ENCODE data around the gene TRIM33. TPM values are rescaled to one million over a fixed set of nuclear protein-coding genes. Genes with fewer than 3 reads are reported as not detected.

Gene TRIM33
- total and polyA plus RNA-seq, 2 of the 13 experiments (the other 11 are each of a cell fraction or from before 2014, with no cell fraction given) = 35.5 to 42.2 TPM

- peaks cover 2 to 18% of the 10 kb centered on the region in 2 experiments; a peak in 3 of 5 replicates for H3K36me3 ChIP-seq (replicated peaks in 1 of 2; ENCODE audit: control insufficient read depth in 1 of 2, insufficient read depth in 2 of 2, low read length in 2 of 2)
- no peak for TF ChIP-seq ZNF724P (CRISPR knock-in tag; IDR thresholded peaks at IDR 0.05; ENCODE audit: borderline replicate concordance)
- TF ChIP-seq ZNF225 (CRISPR knock-in tag; IDR thresholded peaks at IDR 0.05) = no peak
- TF ChIP-seq HDAC6 (IDR thresholded peaks at IDR 0.05; ENCODE audit: low read depth, low read length) = no peak
- no peak for TF ChIP-seq MATR3 (CRISPR knock-in tag; IDR thresholded peaks at IDR 0.05)
- no peak for TF ChIP-seq ZNF766 (CRISPR knock-in tag; IDR thresholded peaks at IDR 0.05; ENCODE audit: borderline replicate concordance)
- no peak for TF ChIP-seq YEATS4 (CRISPR knock-in tag; IDR thresholded peaks at IDR 0.05; ENCODE audit: borderline replicate concordance)
- no peak for TF ChIP-seq ZNF747 (CRISPR knock-in tag; IDR thresholded peaks at IDR 0.05; ENCODE audit: borderline replicate concordance)
- no peak for TF ChIP-seq TEAD2 (CRISPR knock-in tag; IDR thresholded peaks at IDR 0.05)
- no peak for TF ChIP-seq NPAS2 (CRISPR knock-in tag; IDR thresholded peaks at IDR 0.05; ENCODE audit: borderline replicate concordance)
- no peak for FAIRE-seq
- peaks cover 89% of the 10 kb centered on the region for H3K79me2 ChIP-seq (ENCODE audit: insufficient read depth, low read length)
- BruUV-seq (replicated peaks) = no TSS peak
- H3K27me3 ChIP-seq (ENCODE audit: control insufficient read depth in 1 of 2, insufficient read depth in 2 of 2, low read length in 2 of 2) = no peaks in the 10 kb centered on the region
- H3K4me3 ChIP-seq (replicated peaks in 1 of 3; ENCODE audit: insufficient read depth in 1 of 3, low read depth in 2 of 3, low read length in 3 of 3) = peak overlapping the region; percentile 84 to 95 (median 93)
- POLR2A ChIA-PET = no interaction called here
- no peak for DNase-seq (ENCODE audit: low spot score)
- H2AFZ ChIP-seq (ENCODE audit: low read length) = no peak overlapping the region
- peaks cover 45% of the 10 kb centered on the region for H3K4me1 ChIP-seq (ENCODE audit: insufficient read depth, low read length)
- CTCF ChIA-PET (ENCODE audit: low intra/inter-chr PET ratio, low total read pairs) = no interaction called here
- no peak overlapping the region for H3K27ac ChIP-seq (ENCODE audit: extremely low read length, insufficient read depth, low read length)
- in situ Hi-C loops (cut with HindIII; ENCODE audit: extremely low pct_ligation_motif_present, low pct_unique_long_range_greater_than_20kb) (no loop called here), intact Hi-C loops (cut with micrococcal nuclease; ENCODE audit: unreplicated experiment) (no loop called here)
- no peaks in the 10 kb centered on the region for H3K9me3 ChIP-seq (ENCODE audit: low read length)
- 39% methylated on average over 3 of the region's 3 CpGs for WGBS (ENCODE audit: low lambda C conversion rate)
- ATAC-seq = no peak
- H3K4me2 ChIP-seq (ENCODE audit: low read depth, low read length) = peak overlapping the region; percentile 77
- peaks cover 30% of the 10 kb centered on the region for H4K20me1 ChIP-seq (ENCODE audit: insufficient read depth, low read length)
- H3K9ac ChIP-seq (ENCODE audit: insufficient read depth, low read depth, low read length) = peak overlapping the region; percentile 91; the same call in 1 of the 2 replicates
Observed at GRCh38 chr1:114507513-114507912, 3.5 kb downstream of the TRIM33 start.

- CTCF ChIA-PET (ENCODE audit: low intra/inter-chr PET ratio, low total read pairs) = no interaction called here
- peaks cover 40% of the 10 kb centered on the region for H3K4me1 ChIP-seq (ENCODE audit: insufficient read depth, low read length)
- H3K4me3 ChIP-seq (replicated peaks in 1 of 3; ENCODE audit: insufficient read depth in 1 of 3, low read depth in 2 of 3, low read length in 3 of 3) = no peak overlapping the region
- FAIRE-seq (no peak), ATAC-seq (no peak), DNase-seq (ENCODE audit: low spot score) (no peak)
- 97% methylated on average over 2 of the region's 2 CpGs for WGBS (ENCODE audit: low lambda C conversion rate)
- POLR2A ChIA-PET = no interaction called here
- peaks cover 30% of the 10 kb centered on the region for H4K20me1 ChIP-seq (ENCODE audit: insufficient read depth, low read length)
- peaks cover 2 to 18% of the 10 kb centered on the region in 2 experiments; a peak in 3 of 5 replicates for H3K36me3 ChIP-seq (replicated peaks in 1 of 2; ENCODE audit: control insufficient read depth in 1 of 2, insufficient read depth in 2 of 2, low read length in 2 of 2)
- in situ Hi-C loops (cut with HindIII; ENCODE audit: extremely low pct_ligation_motif_present, low pct_unique_long_range_greater_than_20kb) = no loop called here
- H3K4me2 ChIP-seq (ENCODE audit: low read depth, low read length) = no peak overlapping the region
- H2AFZ ChIP-seq (ENCODE audit: low read length) = no peak overlapping the region
- intact Hi-C loops (cut with micrococcal nuclease; ENCODE audit: unreplicated experiment) = no loop called here
- no peaks in the 10 kb centered on the region for H3K9me3 ChIP-seq (ENCODE audit: low read length)
- peaks cover 97% of the 10 kb centered on the region for H3K79me2 ChIP-seq (ENCODE audit: insufficient read depth, low read length)
- no peak overlapping the region for H3K27ac ChIP-seq (ENCODE audit: extremely low read length, insufficient read depth, low read length)
- no peaks in the 10 kb centered on the region for H3K27me3 ChIP-seq (ENCODE audit: control insufficient read depth in 1 of 2, insufficient read depth in 2 of 2, low read length in 2 of 2)
- no TSS peak for BruUV-seq (replicated peaks)
- no peak overlapping the region for H3K9ac ChIP-seq (ENCODE audit: insufficient read depth, low read depth, low read length)
- no peak for TF ChIP-seq ZNF619 (CRISPR knock-in tag; IDR thresholded peaks at IDR 0.05)
- TF ChIP-seq KMT2A (CRISPR knock-in tag; IDR thresholded peaks at IDR 0.05) = no peak
- no peak for TF ChIP-seq ZNF180 (CRISPR knock-in tag; IDR thresholded peaks at IDR 0.05; ENCODE audit: borderline replicate concordance, low read depth)
- TF ChIP-seq NFE2L2 (IDR thresholded peaks at IDR 0.05; ENCODE audit: low read length) = no peak
- TF ChIP-seq ZNF607 (CRISPR knock-in tag; IDR thresholded peaks at IDR 0.05; ENCODE audit: borderline replicate concordance) = no peak
- TF ChIP-seq HMGXB3 (CRISPR knock-in tag; IDR thresholded peaks at IDR 0.05; ENCODE audit: borderline replicate concordance) = no peak
- no peak for TF ChIP-seq ZBTB42 (CRISPR knock-in tag; IDR thresholded peaks at IDR 0.05)
- TF ChIP-seq GABPB1 (CRISPR knock-in tag; IDR thresholded peaks at IDR 0.05) = no peak
- no peak for TF ChIP-seq MAF1 (CRISPR knock-in tag; IDR thresholded peaks at IDR 0.05; ENCODE audit: borderline replicate concordance)
Observed at GRCh38 chr1:114505148-114505561, 5.8 kb downstream of the TRIM33 start.
